Esophagus squamous epithelium (tissue), 5 donors: ENCODE data around the gene PPM1K. TPM values are rescaled to one million over a fixed set of nuclear protein-coding genes. Genes with fewer than 3 reads are reported as not detected.

Experiments
- DNase-seq: peaks from one replicate; lab custom pipeline; 2025; lab: John Stamatoyannopoulos, UW
- H3K27ac ChIP-seq, 4 donors: fragments of 200-600 bp; sonication (generic); one replicate each; pipeline ENCODE4 v1.5.1; 2016 to 2019; ENCODE audit warnings: mild to moderate bottlenecking in 1 of 4
- H3K27me3 ChIP-seq, 4 donors: fragments of 200-600 bp; sonication (generic); 1 replicate in 3 of 4; 2 replicates in 1 of 4; pipeline versions ENCODE4 v1.5.1 to v1.6.0; 2017 to 2021; ENCODE audit warnings: antibody characterized with exemption in 1 of 4
- H3K36me3 ChIP-seq, 3 donors: fragments of 200-600 bp; sonication (generic); one replicate each; pipeline ENCODE4 v1.5.1; 2016 to 2019
- H3K4me1 ChIP-seq, 3 donors: fragments of 200-600 bp; sonication (generic); one replicate each; pipeline ENCODE4 v1.5.1; 2017 to 2019
- H3K4me3 ChIP-seq, 4 donors: fragments of 200-600 bp; sonication (generic); 1 replicate in 3 of 4; 2 replicates in 1 of 4; pipeline ENCODE4 v1.5.1; 2016 to 2019; ENCODE audit warnings: mild to moderate bottlenecking in 2 of 4, moderate library complexity in 1 of 4
- H3K9me3 ChIP-seq, 3 donors: fragments of 200-600 bp; sonication (generic); one replicate each; pipeline ENCODE4 v1.5.1; 2016 to 2019
- CTCF ChIP-seq, 6 experiments: fragments of 450-650 bp in 4 of 6; fragments of 200-600 bp in 2 of 6; sonication (generic) in 2 of 6; IDR thresholded peaks; one replicate each; pipeline ENCODE4 v1.5.1; 2016 to 2019; ENCODE audit warnings: antibody characterized with exemption in 6 of 6, mild to moderate bottlenecking in 4 of 6, moderate library complexity in 4 of 6
- POLR2A ChIP-seq, 4 donors: fragments of 450-650 bp; IDR thresholded peaks; one replicate each; pipeline ENCODE4 v1.6.1; 2017; ENCODE audit warnings: antibody characterized with exemption in 4 of 4, mild to moderate bottlenecking in 4 of 4, moderate library complexity in 3 of 4
- WGBS, 2 donors: methylation state at CpG; one replicate each; pipeline ENCODE4 v1.1.5; 2018; 5-methylcytosine and 5-hydroxymethylcytosine counted together
- intact Hi-C: fragments of 100-400 bp; cut with DNase I; formaldehyde crosslinking; loops from one replicate; pipeline ENCODE4 v1.15.0; 2022
- total RNA-seq, 4 donors: library from RNA; depleted of rRNA; stranded (reverse); fragments of >200 nt; gene quantifications; one replicate each; pipeline ENCODE4 v1.1.0, GENCODE V29; 2016
- donor health status: DM: yes; HTN: yes; CAD: no.

Gene PPM1K
- total RNA-seq, 4 donors from 2014 or later, result 4.4 to 34.0 (median 11.7) TPM

- 85 to 91% methylated on average over 6 of the region's 6 CpGs for WGBS, 2 donors
- Histone ChIP-seq H3K4me1 (no peaks in the 10 kb centered on the region), H3K36me3 (no peaks in the 10 kb centered on the region), H3K27ac (no peak overlapping the region), H3K4me3 (no peak overlapping the region), H3K9me3 (no peaks in the 10 kb centered on the region), H3K27me3 (no peaks in the 10 kb centered on the region)
- no peak for TF ChIP-seq POLR2A (IDR thresholded peaks at IDR 0.05)
- no peak for TF ChIP-seq CTCF (IDR thresholded peaks at IDR 0.05)
- intact Hi-C loops, result no loop called here
- DNase-seq, result no peak
These were observed 13.5 kb upstream of the PPM1K start for GRCh38 chr4:88297725-88298454.

- Histone ChIP-seq H3K36me3 (no peaks in the 10 kb centered on the region), H3K27me3 (no peaks in the 10 kb centered on the region), H3K4me3 (no peak overlapping the region), H3K27ac (no peak overlapping the region), H3K4me1 (no peaks in the 10 kb centered on the region), H3K9me3 (no peaks in the 10 kb centered on the region)
- WGBS, 2 donors, result 88 to 100% methylated on average over 1 of the region's 1 CpG
- DNase-seq, result no peak
- no peak for TF ChIP-seq CTCF (IDR thresholded peaks at IDR 0.05)
- TF ChIP-seq POLR2A (IDR thresholded peaks at IDR 0.05), result no peak
- intact Hi-C loops, result no loop called here
These were observed 12.8 kb upstream of the PPM1K start for GRCh38 chr4:88297212-88297516.

- DNase-seq, result no peak
- H3K4me3 ChIP-seq, result no peak overlapping the region
- intact Hi-C loops, result no loop called here
- no peak overlapping the region for H3K27ac ChIP-seq
- no peaks in the 10 kb centered on the region for H3K4me1 ChIP-seq
- TF ChIP-seq POLR2A (IDR thresholded peaks at IDR 0.05), result no peak
- TF ChIP-seq CTCF (IDR thresholded peaks at IDR 0.05), result no peak
- no peaks in the 10 kb centered on the region for H3K9me3 ChIP-seq
- 92 to 100% methylated on average over 1 to 2 of the region's 5 CpGs for WGBS, 2 donors
- H3K36me3 ChIP-seq, result no peaks in the 10 kb centered on the region
- H3K27me3 ChIP-seq, result no peaks in the 10 kb centered on the region
These were observed 12.3 kb upstream of the PPM1K start for GRCh38 chr4:88296413-88297211.

GRCh38 chr4:88295656-88296055 is 11.3 kb upstream of the PPM1K start:
- intact Hi-C loops, result no loop called here
- H3K4me3 ChIP-seq, result no peak overlapping the region
- H3K27ac ChIP-seq, result no peak overlapping the region
- no peaks in the 10 kb centered on the region for H3K27me3 ChIP-seq
- no peaks in the 10 kb centered on the region for H3K9me3 ChIP-seq
- WGBS, 2 donors, result 86 to 90% methylated on average over 1 to 2 of the region's 6 CpGs
- TF ChIP-seq POLR2A (IDR thresholded peaks at IDR 0.05) (no peak), CTCF (IDR thresholded peaks at IDR 0.05) (no peak)
- no peaks in the 10 kb centered on the region for H3K36me3 ChIP-seq
- no peak for DNase-seq
- H3K4me1 ChIP-seq, result peaks cover 0 to 8% (median 0%) of the 10 kb centered on the region in 3 donors

- DNase-seq, result no peak
- 27 to 35% methylated on average over 4 of the region's 4 CpGs for whole genome bisulfite sequencing, 2 donors
- no peaks in the 10 kb centered on the region for H3K9me3 ChIP-seq
- no peaks in the 10 kb centered on the region for H3K36me3 ChIP-seq
- TF ChIP-seq CTCF (IDR thresholded peaks at IDR 0.05) (no peak), POLR2A (IDR thresholded peaks at IDR 0.05) (no peak)
- intact Hi-C loops, result no loop called here
- peak overlapping the region in 2 of 4 donors; percentile 55 to 65 for H3K27ac ChIP-seq
- no peaks in the 10 kb centered on the region for H3K27me3 ChIP-seq
- H3K4me1 ChIP-seq, result peaks cover 0 to 23% (median 0%) of the 10 kb centered on the region in 3 donors
- H3K4me3 ChIP-seq, result no peak overlapping the region
These were observed 6.6 kb upstream of the PPM1K start for GRCh38 chr4:88291003-88291402.
